Keratinocyte (primary cell): ENCODE data around the gene CCIN. TPM values are rescaled to one million over a fixed set of nuclear protein-coding genes. Genes with fewer than 3 reads are reported as not detected.

Experiments used
- DNase-seq: peaks from one replicate; pipeline ENCODE4 v3.0.0-alpha.2; 2011; ENCODE audit warnings: low read depth, missing footprints, low spot score
- FAIRE-seq: peaks from 2 replicates; lab custom pipeline; 2011; peaks lifted over from hg19 to GRCh38; lab: Jason Lieb, UNC
- H2AFZ ChIP-seq: 2 replicates; pipeline ENCODE4 v1.6.0; 2012; ENCODE audit warnings: low read length, control low read depth, inconsistent platforms; ENCODE audit not compliant: control insufficient read depth
- H3K27ac ChIP-seq: 2 replicates; pipeline ENCODE4 v1.5.1; 2011; ENCODE audit warnings: low read length; ENCODE audit not compliant: control insufficient read depth, insufficient read depth
- H3K27me3 ChIP-seq: 3 replicates; pipeline ENCODE4 v1.6.0; 2011; ENCODE audit warnings: low read length; ENCODE audit not compliant: control insufficient read depth, insufficient read depth; ENCODE audit errors: extremely low read depth
- H3K36me3 ChIP-seq, 2 experiments: 2 replicates in 1 of 2; 3 replicates in 1 of 2; pipeline ENCODE4 v1.5.1; 2011; ENCODE audit warnings: low read length in 2 of 2, mild to moderate bottlenecking in 1 of 2; ENCODE audit not compliant: control insufficient read depth in 2 of 2, insufficient read depth in 2 of 2; ENCODE audit errors: extremely low read depth in 1 of 2
- H3K4me1 ChIP-seq: 3 replicates; pipeline ENCODE4 v1.5.1; 2011; ENCODE audit warnings: low read length; ENCODE audit not compliant: control insufficient read depth, insufficient read depth; ENCODE audit errors: extremely low read depth
- H3K4me2 ChIP-seq: 3 replicates; pipeline ENCODE4 v1.6.0; 2011; ENCODE audit warnings: low read depth, low read length; ENCODE audit not compliant: control insufficient read depth, insufficient read depth; ENCODE audit errors: extremely low read depth
- H3K4me3 ChIP-seq, 3 experiments: fragments of 200-600 bp in 1 of 3; sonication (generic) in 1 of 3; 2 replicates in 2 of 3; 3 replicates in 1 of 3; pipeline ENCODE4 v1.5.1; 2011 to 2016; ENCODE audit warnings: low read length in 3 of 3, mild to moderate bottlenecking in 3 of 3, control low read depth in 2 of 3, inconsistent platforms in 1 of 3, low read depth in 1 of 3, mixed read lengths in 1 of 3, mixed run types in 1 of 3, moderate library complexity in 1 of 3; ENCODE audit not compliant: control insufficient read depth in 2 of 3, insufficient read depth in 2 of 3; ENCODE audit errors: extremely low read depth in 1 of 3
- H3K79me2 ChIP-seq: 2 replicates; pipeline ENCODE4 v1.6.0; 2012; ENCODE audit warnings: low read length; ENCODE audit not compliant: control insufficient read depth, insufficient read depth
- H3K9ac ChIP-seq: 3 replicates; pipeline ENCODE4 v1.6.0; 2011; ENCODE audit warnings: low read length; ENCODE audit not compliant: control insufficient read depth, insufficient read depth; ENCODE audit errors: extremely low read depth
- H3K9me1 ChIP-seq: 3 replicates; pipeline ENCODE4 v1.6.0; 2011; ENCODE audit warnings: low read length; ENCODE audit not compliant: control insufficient read depth, insufficient read depth; ENCODE audit errors: extremely low read depth
- H3K9me3 ChIP-seq: 2 replicates; pipeline ENCODE4 v1.5.1; 2012; ENCODE audit warnings: low read depth, low read length; ENCODE audit not compliant: control insufficient read depth
- H4K20me1 ChIP-seq: 3 replicates; pipeline ENCODE4 v1.6.0; 2011; ENCODE audit warnings: low read length; ENCODE audit not compliant: control insufficient read depth, insufficient read depth; ENCODE audit errors: extremely low read depth
- EZH2 ChIP-seq: IDR thresholded peaks from one replicate; pipeline ENCODE4 v1.6.1; 2012; ENCODE audit warnings: inconsistent platforms, mild to moderate bottlenecking, low read length, moderate library complexity
- dilution Hi-C: fragments of 300-500 bp; cut with MboI; formaldehyde crosslinking; loops from one replicate; pipeline ENCODE4 v1.7.0; 2020; ENCODE audit warnings: low sequenced_read_pairs; ENCODE audit not compliant: extremely low pct_ligation_motif_present
- polyA plus RNA-seq, 5 experiments: library from polyadenylated mRNA; depleted of rRNA in 3 of 5; stranded (reverse) in 3 of 5; stranded (forward) in 1 of 5; unstranded in 1 of 5; fragments of >200 nt; gene quantifications; 1 replicate in 1 of 5; 2 replicates in 3 of 5; 3 replicates in 1 of 5; pipeline versions ENCODE4 v1.2.1 to v1.2.3, GENCODE V29; 2011 to 2012; ENCODE audit warnings: missing spikeins in 2 of 5, low read depth in 1 of 5, low replicate concordance in 1 of 5
- TF ChIP-seq, protein P1 (sequence below), 3 experiments: IDR thresholded peaks in 1 of 3; conservative IDR thresholded peaks in 1 of 3; optimal IDR thresholded peaks in 1 of 3; 2 replicates in 2 of 3; 3 replicates in 1 of 3; pipeline versions ENCODE3 to v1.5.1; 2011; ENCODE audit warnings: low read length in 3 of 3, mild to moderate bottlenecking in 3 of 3, moderate library complexity in 2 of 3, control low read depth in 1 of 3, inconsistent platforms in 1 of 3; ENCODE audit not compliant: insufficient read depth in 2 of 3; ENCODE audit errors: extremely low read depth in 1 of 3

The CCIN gene
- polyA plus RNA-seq, 1 donor (not counting 4 experiments of a cell fraction or from before 2014, with no cell fraction given) = not detected

DNA sequence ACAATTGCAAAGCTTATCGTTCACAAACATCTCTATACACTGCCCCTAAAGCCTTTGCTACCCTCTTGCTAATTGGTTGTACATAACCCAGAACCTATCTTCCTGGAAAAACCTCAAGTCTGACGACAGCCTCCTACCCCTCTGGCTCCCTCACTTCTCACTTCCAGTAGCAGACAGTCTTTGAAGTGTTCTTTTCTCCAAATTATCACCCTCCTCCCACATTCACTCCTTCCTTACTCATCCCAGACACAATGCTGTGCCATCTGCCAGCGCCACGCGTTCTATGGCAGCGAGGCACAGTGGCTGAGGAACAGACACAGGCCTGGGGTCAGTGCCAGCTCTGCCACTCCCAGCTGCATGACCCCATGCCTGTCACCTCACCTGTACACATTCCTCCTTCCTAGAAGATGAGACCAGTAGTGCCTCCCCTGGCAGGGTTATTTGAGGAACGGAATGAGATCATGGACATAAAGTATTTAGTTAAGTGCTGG is 49.3 kb downstream of the CCIN start:
- Histone ChIP-seq H3K79me2 (peaks cover 4% of the 10 kb centered on the region), H3K9me3 (no peaks in the 10 kb centered on the region), H3K36me3 (peaks cover 26 to 44% of the 10 kb centered on the region in 2 experiments), H3K9ac (no peak overlapping the region), H3K9me1 (no peaks in the 10 kb centered on the region), H3K4me1 (no peaks in the 10 kb centered on the region), H4K20me1 (peaks cover 3% of the 10 kb centered on the region), H3K27ac (no peak overlapping the region), H3K27me3 (no peaks in the 10 kb centered on the region), H3K4me2 (no peak overlapping the region), H2AFZ (no peak overlapping the region), H3K4me3 (no peak overlapping the region)
- dilution Hi-C loops = no loop called here
- no peak for FAIRE-seq
- DNase-seq = no peak
- TF ChIP-seq EZH2 = no peak
- TF ChIP-seq, protein P1, sequence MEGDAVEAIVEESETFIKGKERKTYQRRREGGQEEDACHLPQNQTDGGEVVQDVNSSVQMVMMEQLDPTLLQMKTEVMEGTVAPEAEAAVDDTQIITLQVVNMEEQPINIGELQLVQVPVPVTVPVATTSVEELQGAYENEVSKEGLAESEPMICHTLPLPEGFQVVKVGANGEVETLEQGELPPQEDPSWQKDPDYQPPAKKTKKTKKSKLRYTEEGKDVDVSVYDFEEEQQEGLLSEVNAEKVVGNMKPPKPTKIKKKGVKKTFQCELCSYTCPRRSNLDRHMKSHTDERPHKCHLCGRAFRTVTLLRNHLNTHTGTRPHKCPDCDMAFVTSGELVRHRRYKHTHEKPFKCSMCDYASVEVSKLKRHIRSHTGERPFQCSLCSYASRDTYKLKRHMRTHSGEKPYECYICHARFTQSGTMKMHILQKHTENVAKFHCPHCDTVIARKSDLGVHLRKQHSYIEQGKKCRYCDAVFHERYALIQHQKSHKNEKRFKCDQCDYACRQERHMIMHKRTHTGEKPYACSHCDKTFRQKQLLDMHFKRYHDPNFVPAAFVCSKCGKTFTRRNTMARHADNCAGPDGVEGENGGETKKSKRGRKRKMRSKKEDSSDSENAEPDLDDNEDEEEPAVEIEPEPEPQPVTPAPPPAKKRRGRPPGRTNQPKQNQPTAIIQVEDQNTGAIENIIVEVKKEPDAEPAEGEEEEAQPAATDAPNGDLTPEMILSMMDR (optimal IDR thresholded peaks at IDR 0.05 in 1 of 3, IDR thresholded peaks at IDR 0.05 in 1 of 3, conservative IDR thresholded peaks at IDR 0.05 in 1 of 3; ENCODE audit: extremely low read depth in 1 of 3, insufficient read depth in 2 of 3, low read length in 3 of 3) = no peak

Other genes with a start within 250 kb of the CCIN start
- not detected in 3 replicates for gene OR2S2, start 211.2 kb upstream of the CCIN start, polyA plus RNA-seq
- gene RECK, start 132.5 kb upstream of the CCIN start, polyA plus RNA-seq = 3.3 to 4.6 TPM (median 4.0 TPM) in 3 replicates
- gene GLIPR2, start 32.7 kb upstream of the CCIN start, polyA plus RNA-seq = 3.7 to 6.1 TPM (median 4.1 TPM) in 3 replicates
- 231 to 325 TPM (median 290 TPM) in 3 replicates for gene CLTA, start 21.5 kb downstream of the CCIN start, polyA plus RNA-seq
- gene GNE, start 89.1 kb downstream of the CCIN start, polyA plus RNA-seq = 7.7 to 11.7 TPM (median 10.1 TPM) in 3 replicates
- gene RNF38, start 230.9 kb downstream of the CCIN start, polyA plus RNA-seq = 11.2 to 13.4 TPM (median 12.5 TPM) in 3 replicates